AG09309 (cell line): Measurements from ENCODE around the gene DPPA5.
"Not testable (repeated sequence)": the region's sequence is repeated elsewhere in the genome, so short reads cannot be mapped to it uniquely, and the experiment has no call there.

Experiments
- DNase-seq: peaks from one replicate; pipeline ENCODE4 v3.0.0-alpha.2; 2010; ENCODE audit warnings: low read depth
- H3K4me3 ChIP-seq: 2 replicates; pipeline ENCODE4 v1.5.1; 2011; ENCODE audit warnings: mild to moderate bottlenecking, low read depth, low read length, moderate library complexity; ENCODE audit not compliant: control insufficient read depth
- TF ChIP-seq, protein P1 (sequence below): IDR thresholded peaks from 2 replicates; pipeline ENCODE4 v1.5.1; 2011; ENCODE audit warnings: mild to moderate bottlenecking, low read depth, low read length, inconsistent platforms; ENCODE audit not compliant: insufficient read depth, control insufficient read depth; ENCODE audit errors: missing control alignments

Gene DPPA5

GRCh38 chr6:73339340-73339739 lies 14.7 kb downstream of the DPPA5 start:
- TF ChIP-seq, protein P1, sequence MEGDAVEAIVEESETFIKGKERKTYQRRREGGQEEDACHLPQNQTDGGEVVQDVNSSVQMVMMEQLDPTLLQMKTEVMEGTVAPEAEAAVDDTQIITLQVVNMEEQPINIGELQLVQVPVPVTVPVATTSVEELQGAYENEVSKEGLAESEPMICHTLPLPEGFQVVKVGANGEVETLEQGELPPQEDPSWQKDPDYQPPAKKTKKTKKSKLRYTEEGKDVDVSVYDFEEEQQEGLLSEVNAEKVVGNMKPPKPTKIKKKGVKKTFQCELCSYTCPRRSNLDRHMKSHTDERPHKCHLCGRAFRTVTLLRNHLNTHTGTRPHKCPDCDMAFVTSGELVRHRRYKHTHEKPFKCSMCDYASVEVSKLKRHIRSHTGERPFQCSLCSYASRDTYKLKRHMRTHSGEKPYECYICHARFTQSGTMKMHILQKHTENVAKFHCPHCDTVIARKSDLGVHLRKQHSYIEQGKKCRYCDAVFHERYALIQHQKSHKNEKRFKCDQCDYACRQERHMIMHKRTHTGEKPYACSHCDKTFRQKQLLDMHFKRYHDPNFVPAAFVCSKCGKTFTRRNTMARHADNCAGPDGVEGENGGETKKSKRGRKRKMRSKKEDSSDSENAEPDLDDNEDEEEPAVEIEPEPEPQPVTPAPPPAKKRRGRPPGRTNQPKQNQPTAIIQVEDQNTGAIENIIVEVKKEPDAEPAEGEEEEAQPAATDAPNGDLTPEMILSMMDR, result no peak
- DNase-seq, result no peak
- H3K4me3 ChIP-seq, result no peak overlapping the region

DNA sequence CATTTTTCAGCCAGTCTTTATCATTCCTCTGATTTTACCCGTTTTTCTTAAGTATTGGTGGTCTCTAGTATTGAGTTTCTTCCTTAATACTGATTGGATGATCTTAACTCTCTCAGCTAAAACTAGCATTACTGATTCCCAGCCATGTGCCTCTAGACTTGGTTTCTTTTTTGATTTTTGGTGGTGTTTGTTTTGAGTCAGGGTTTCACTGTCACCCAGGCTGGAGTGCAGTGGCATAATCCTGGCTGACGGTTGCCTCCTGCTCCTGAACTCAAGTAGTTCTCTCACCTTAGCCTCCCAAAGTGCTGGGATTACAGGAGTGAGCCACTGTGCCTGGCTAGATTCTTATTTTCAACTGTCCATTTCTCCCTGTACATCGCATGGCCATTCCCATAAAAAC lies 24.9 kb downstream of the DPPA5 start:
- DNase-seq, result no peak
- no peak overlapping the region for H3K4me3 ChIP-seq
- TF ChIP-seq, protein P1, result no peak

DNA sequence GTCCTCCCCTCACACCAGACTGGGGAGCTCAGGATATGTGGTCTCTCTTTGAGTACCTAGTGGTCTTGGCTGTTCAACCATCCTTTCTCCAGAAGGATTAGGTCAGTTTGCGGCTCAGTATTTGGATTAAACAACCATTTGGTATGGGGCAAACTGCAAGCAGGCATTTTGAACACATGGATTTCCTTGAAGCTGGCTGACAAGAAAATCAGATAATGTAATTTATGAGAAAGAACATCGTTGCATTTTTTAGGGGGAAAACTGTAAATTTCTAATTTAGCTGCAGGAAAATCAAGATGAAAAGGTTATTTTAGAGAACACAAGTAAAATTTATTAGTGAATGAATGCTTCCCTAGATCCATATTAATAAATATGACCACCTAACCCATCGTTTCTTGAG lies 25.3 kb downstream of the DPPA5 start:
- TF ChIP-seq, protein P1, result no peak
- no peak overlapping the region for H3K4me3 ChIP-seq
- no peak for DNase-seq

DNA sequence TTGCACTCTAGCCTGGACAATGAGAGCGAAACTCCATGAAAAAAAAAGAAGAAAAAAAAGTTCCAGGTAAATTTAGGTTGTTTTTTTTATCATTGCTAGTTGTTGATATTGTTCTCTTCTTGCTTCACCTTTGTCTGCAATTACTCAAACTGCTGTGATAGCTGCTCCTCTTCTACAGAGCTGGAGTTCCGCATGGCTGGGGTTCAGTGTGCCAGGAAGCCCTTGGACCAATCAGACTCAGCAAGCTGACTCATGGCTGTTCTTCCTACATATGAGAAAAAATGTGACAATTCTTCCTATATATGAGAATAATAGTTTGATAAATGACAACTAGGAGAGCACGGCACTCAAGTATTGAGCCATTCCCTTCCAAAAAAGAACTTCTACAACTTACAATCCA lies 28.4 kb downstream of the DPPA5 start:
- H3K4me3 ChIP-seq, result no peak overlapping the region
- DNase-seq, result no peak
- TF ChIP-seq, protein P1, result no peak

GRCh38 chr6:73323323-73323722 lies 30.8 kb downstream of the DPPA5 start:
- no peak overlapping the region for H3K4me3 ChIP-seq
- TF ChIP-seq, protein P1, result no peak
- DNase-seq, result no peak

- H3K4me3 ChIP-seq, result peak overlapping the region; percentile 26
- TF ChIP-seq, protein P1, result no peak
- DNase-seq, result no peak
These were observed 39.2 kb downstream of the DPPA5 start for GRCh38 chr6:73314577-73315492.

DNA sequence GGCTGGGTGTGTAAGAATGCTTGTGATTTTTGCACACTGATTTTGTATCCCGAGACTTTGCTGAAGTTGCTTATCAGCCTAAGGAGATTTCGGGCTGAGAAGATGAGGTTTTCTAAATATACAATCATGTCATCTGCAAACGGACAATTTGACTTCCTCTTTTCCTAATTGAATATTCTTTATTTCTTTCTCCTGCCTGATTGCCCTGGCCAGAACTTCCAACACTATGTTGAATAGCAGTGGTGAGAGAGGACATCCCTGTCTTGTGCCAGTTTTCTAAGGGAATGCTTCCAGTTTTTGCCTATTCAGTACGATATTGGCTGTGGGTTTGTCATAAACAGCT lies 43.6 kb downstream of the DPPA5 start:
- peak overlapping the region; percentile 67 for H3K4me3 ChIP-seq
- not testable (repeated sequence) for DNase-seq
